C4-2B (cell line): ENCODE results near the gene SLC30A2.

Experiments used
- H3K27ac ChIP-seq: fragments of 450-650 bp; 2 replicates; pipeline ENCODE4 v1.5.1; 2017
- ZFX ChIP-seq: fragments of 450-650 bp; IDR thresholded peaks from 2 replicates; pipeline ENCODE4 v1.6.1; 2017
- TF ChIP-seq, protein P1 (sequence below): fragments of 450-650 bp; conservative IDR thresholded peaks from 2 replicates; pipeline ENCODE4 v1.5.1; 2017; ENCODE audit warnings: mild to moderate bottlenecking

The SLC30A2 gene

DNA sequence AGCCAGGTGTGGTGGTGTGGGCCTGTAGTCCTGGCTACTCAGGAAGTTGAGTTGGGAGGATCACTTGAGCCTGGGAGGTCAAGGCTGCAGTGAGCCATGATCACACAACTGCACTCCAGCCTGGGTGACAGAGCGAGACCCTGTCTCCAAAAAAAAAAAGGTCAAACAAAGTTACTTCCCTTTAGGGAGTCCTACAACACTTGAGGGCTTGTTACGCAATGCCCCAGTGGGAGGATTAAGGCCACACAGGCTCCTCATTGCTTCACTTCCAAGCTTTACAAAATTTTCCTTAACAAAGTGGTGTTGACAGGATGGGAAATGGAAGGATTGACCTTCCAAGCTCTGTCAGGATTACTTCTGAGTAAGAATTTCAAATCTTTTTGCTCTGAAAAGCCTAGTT is 30.6 kb downstream of the SLC30A2 start:
- H3K27ac ChIP-seq, result no peak overlapping the region
- no peak for TF ChIP-seq ZFX
- TF ChIP-seq, protein P1, sequence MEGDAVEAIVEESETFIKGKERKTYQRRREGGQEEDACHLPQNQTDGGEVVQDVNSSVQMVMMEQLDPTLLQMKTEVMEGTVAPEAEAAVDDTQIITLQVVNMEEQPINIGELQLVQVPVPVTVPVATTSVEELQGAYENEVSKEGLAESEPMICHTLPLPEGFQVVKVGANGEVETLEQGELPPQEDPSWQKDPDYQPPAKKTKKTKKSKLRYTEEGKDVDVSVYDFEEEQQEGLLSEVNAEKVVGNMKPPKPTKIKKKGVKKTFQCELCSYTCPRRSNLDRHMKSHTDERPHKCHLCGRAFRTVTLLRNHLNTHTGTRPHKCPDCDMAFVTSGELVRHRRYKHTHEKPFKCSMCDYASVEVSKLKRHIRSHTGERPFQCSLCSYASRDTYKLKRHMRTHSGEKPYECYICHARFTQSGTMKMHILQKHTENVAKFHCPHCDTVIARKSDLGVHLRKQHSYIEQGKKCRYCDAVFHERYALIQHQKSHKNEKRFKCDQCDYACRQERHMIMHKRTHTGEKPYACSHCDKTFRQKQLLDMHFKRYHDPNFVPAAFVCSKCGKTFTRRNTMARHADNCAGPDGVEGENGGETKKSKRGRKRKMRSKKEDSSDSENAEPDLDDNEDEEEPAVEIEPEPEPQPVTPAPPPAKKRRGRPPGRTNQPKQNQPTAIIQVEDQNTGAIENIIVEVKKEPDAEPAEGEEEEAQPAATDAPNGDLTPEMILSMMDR, result no peak

DNA sequence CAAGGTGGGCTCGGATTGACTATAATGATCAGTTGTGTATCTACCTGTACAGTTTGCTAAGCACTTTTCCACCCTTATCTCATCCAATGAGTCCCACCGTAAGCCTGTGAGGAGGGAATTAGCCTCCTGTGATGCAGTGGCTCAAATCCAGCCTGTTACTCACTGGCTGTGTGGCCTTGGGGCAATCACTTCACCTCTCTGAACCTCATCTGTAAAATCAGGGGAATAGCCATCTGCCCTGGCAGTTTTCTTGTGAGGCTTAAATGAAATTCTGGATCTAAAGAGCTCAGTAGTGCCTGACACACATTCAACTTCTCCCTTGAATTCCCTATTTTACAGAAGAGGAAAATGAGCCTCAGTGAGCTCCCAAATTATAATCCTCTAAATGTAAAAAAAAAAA is 31.7 kb downstream of the SLC30A2 start:
- TF ChIP-seq ZFX, result no peak
- TF ChIP-seq, protein P1, result no peak
- no peak overlapping the region for H3K27ac ChIP-seq

DNA sequence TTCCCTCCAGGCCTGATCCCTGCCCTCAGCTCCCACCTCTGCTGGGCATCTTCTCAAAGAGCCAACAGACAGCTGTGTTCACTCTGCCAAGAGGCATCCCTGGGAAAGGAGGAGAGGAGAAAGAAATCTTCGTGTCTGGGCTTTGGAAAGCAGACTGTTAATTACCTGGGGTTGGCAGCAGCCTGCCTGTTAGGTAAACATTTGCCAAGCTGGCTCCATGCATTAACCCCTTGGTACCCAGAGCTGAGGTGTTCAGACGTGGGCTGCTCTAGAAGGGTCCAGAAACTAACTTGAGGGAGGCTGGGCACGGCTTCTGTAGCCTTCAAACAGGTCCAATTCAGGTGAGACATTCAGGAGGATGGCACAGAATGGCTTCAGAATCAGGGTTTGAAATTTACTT is 33.1 kb downstream of the SLC30A2 start:
- no peak for TF ChIP-seq ZFX
- TF ChIP-seq, protein P1, result no peak
- peak overlapping the region; percentile 22; the same call in 1 of the 2 replicates for H3K27ac ChIP-seq

DNA sequence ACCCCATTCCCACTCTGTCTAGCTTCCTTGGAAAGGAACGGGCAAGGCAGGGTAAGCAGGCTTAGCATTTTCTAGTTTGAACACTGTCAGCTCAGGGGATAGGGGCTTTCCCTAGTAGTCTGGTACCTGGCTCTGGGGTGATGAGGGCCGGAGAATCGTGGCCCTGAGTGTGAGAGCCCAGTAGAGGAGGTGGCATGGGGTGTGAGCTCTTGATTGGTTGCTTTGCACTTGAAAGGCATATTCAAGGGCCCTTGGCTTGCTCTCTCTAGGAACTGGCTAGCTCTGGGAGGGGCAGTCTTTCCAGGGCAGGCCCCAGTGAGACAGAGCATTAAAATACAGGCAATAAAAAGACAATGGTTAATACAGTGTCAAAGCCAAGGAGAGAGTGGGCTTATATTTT is 35.1 kb downstream of the SLC30A2 start:
- no peak overlapping the region for H3K27ac ChIP-seq
- TF ChIP-seq ZFX, result no peak
- TF ChIP-seq, protein P1, result no peak

DNA sequence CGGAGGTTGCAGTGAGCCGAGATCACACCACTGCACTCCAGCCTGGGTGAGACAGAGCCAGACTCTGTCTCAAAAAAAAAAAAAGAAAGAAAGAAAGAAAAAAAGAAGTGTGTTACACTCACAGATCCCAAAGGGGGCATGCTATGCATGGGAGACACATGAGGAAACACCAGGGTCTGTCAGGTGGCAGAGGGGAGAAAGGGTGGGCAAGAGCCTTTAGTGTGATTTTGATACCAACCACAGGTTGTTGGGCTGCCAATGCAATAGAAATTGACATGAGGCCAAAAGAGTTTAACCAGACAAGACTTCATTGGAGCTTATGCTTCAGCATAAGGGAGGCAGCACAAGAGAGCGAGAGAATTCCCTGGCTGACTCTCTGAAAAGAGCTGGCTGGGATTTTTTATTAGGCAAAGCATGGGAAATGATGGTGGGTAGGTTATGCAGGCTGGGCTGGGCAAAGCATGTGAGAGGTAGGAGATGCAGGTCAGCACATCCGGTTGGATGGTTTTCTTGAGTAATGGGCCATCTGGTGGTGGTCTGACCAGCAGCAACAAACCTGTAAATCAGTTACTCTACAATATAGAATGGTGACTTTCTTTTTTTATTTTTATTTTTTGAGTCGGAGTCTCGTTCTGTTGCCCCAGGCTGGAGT is 36.0 kb downstream of the SLC30A2 start:
- H3K27ac ChIP-seq, result no peak overlapping the region
- no peak for TF ChIP-seq ZFX
- TF ChIP-seq, protein P1, result no peak; the same call in 1 of the 2 replicates

DNA sequence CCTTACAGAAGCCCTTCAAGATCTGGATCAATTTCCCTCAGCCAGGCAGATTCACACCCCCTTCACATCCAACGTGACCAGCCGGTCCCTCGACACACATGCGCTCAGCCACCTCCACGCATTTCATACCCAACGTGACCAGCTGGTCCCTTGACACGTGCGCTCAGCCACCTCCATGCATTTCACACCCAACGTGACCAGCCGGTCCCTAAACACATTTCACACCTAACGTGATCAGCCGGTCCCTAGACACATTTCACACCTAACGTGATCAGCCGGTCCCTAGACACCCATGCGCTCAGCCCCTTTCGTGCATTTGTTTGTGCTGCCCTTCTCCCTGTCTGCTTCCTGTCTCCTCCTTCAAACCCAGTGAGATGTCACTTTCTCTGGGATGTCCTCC is 39.2 kb downstream of the SLC30A2 start:
- no peak overlapping the region for H3K27ac ChIP-seq
- TF ChIP-seq, protein P1, result no peak
- no peak for TF ChIP-seq ZFX

DNA sequence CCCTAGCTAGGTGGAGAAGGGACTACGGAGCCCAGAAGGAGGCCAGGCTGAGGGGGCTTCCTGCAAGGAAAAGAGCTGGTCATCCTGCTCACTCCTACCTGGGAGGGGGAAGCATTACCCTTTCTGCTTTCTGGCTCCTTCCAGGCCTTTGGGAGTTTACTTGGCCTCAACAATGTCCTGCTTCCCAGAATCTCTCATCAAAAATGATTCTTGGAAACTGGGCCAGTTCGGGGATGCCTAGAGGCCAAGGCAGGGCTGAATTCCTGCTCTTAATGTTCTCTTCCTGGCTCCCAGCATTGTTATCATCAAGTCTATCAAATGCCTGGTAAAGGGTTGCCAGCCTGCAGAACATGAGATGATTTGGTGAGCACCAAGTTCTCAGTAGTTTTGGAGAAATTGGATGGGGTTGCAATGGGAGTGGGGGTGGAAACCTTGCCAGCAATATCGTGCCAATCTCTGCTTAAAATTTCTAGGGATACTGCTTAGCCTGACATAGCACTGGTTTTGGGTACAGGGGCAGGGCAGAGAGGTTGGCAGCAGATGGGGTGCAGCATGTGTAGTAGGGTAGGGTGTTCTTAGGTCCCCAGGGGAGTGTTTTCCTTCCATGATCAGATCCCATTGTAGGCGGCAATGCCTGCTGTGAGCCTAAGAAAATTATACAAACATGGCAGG is 40.3 kb downstream of the SLC30A2 start:
- H3K27ac ChIP-seq, result no peak overlapping the region
- TF ChIP-seq, protein P1, result no peak
- TF ChIP-seq ZFX, result no peak
